ENCODE results near the gene FREY1. TPM values are rescaled to one million over a fixed set of nuclear protein-coding genes. Genes with fewer than 3 reads are reported as not detected.
A peak's percentile ranks its signal among the peaks of the same experiment; 100 is the strongest.

FREY1 gene
- polyA plus RNA-seq, 3 donors: 0.37 TPM; not detected in 2

GRCh38 chr11:45910623-45911022, 3.6 kb upstream of the FREY1 start:
- no peak for TF ChIP-seq CTCF (IDR thresholded peaks at IDR 0.05)
- H3K27ac ChIP-seq (ENCODE audit: low read depth in 1 of 2, low read length in 2 of 2): no peak overlapping the region
- H3K9ac ChIP-seq (ENCODE audit: insufficient read depth, low read length, poor library complexity, severe bottlenecking): no peak overlapping the region
- H3K4me3 ChIP-seq (replicated peaks in 1 of 3; ENCODE audit: low read depth in 2 of 3, low read length in 3 of 3): no peak overlapping the region
- H3K36me3 Mint-ChIP-seq: peaks cover 55 to 65% of the 10 kb centered on the region in 2 donors
- H3K4me1 ChIP-seq (ENCODE audit: control insufficient read depth in 1 of 2, insufficient read depth in 2 of 2, low read length in 2 of 2): no peaks in the 10 kb centered on the region
- H3K4me1 Mint-ChIP-seq: peaks cover 6% of the 10 kb centered on the region
- peaks cover 0 to 8% (median 0%) of the 10 kb centered on the region in 3 donors for H3K27me3 Mint-ChIP-seq (ENCODE audit: low read depth in 3 of 3)
- H3K27me3 ChIP-seq (ENCODE audit: control insufficient read depth in 2 of 2, insufficient read depth in 2 of 2, low read length in 2 of 2): no peaks in the 10 kb centered on the region
- no peaks in the 10 kb centered on the region for H3K9me3 ChIP-seq (replicated peaks in 1 of 2; ENCODE audit: control insufficient read depth in 1 of 2, insufficient read depth in 1 of 2, low read length in 2 of 2)
- H3K79me2 ChIP-seq (ENCODE audit: insufficient read depth, low read length): peaks cover 10% of the 10 kb centered on the region
- no peak overlapping the region for H3K4me3 Mint-ChIP-seq
- no peak overlapping the region for H2AFZ ChIP-seq (ENCODE audit: insufficient read depth, low read depth, low read length, poor library complexity, severe bottlenecking)
- H4K20me1 ChIP-seq (ENCODE audit: insufficient read depth, low read length): peaks cover 44% of the 10 kb centered on the region
- intact Hi-C loops (cut with micrococcal nuclease): loop anchor here in 1 of 2 donors (10.0 kb wide), 1 partner anchor 704 kb away; the partner anchor contains the start of genes ATG13 and HARBI1
- no peak overlapping the region for H3K4me2 ChIP-seq (replicated peaks; ENCODE audit: extremely low read depth, low read length, poor library complexity, severe bottlenecking)
- peaks cover 0 to 2% (median 0%) of the 10 kb centered on the region in 7 donors for H3K9me3 Mint-ChIP-seq
- WGBS (ENCODE audit: insufficient coverage): 100% methylated on average over 9 of the region's 9 CpGs
- DNase-seq: no peak
- peaks cover 59 to 68% of the 10 kb centered on the region in 2 donors for H3K36me3 ChIP-seq (replicated peaks in 1 of 2; ENCODE audit: control insufficient read depth in 1 of 2, insufficient read depth in 2 of 2, low read length in 2 of 2)
- H3K27ac Mint-ChIP-seq: peak overlapping the region in 1 of 7 donors; percentile 26

- intact Hi-C loops (cut with micrococcal nuclease): loop anchor here in 1 of 2 donors (10.0 kb wide), 1 partner anchor 705 kb away; the partner anchor contains the start of genes ATG13 and HARBI1
- peaks cover 3% of the 10 kb centered on the region for H3K4me1 Mint-ChIP-seq
- WGBS (ENCODE audit: insufficient coverage): 92% methylated on average over 21 of the region's 32 CpGs
- Histone ChIP-seq H3K27me3 (ENCODE audit: control insufficient read depth in 2 of 2, insufficient read depth in 2 of 2, low read length in 2 of 2) (no peaks in the 10 kb centered on the region), H3K36me3 (replicated peaks in 1 of 2; ENCODE audit: control insufficient read depth in 1 of 2, insufficient read depth in 2 of 2, low read length in 2 of 2) (peaks cover 51 to 60% of the 10 kb centered on the region in 2 donors), H3K9me3 (replicated peaks in 1 of 2; ENCODE audit: control insufficient read depth in 1 of 2, insufficient read depth in 1 of 2, low read length in 2 of 2) (no peaks in the 10 kb centered on the region), H3K27ac (ENCODE audit: low read depth in 1 of 2, low read length in 2 of 2) (no peak overlapping the region), H2AFZ (ENCODE audit: insufficient read depth, low read depth, low read length, poor library complexity, severe bottlenecking) (no peak overlapping the region), H3K9ac (ENCODE audit: insufficient read depth, low read length, poor library complexity, severe bottlenecking) (no peak overlapping the region), H3K4me2 (replicated peaks; ENCODE audit: extremely low read depth, low read length, poor library complexity, severe bottlenecking) (no peak overlapping the region), H3K79me2 (ENCODE audit: insufficient read depth, low read length) (peaks cover 2% of the 10 kb centered on the region), H3K4me3 (replicated peaks in 1 of 3; ENCODE audit: low read depth in 2 of 3, low read length in 3 of 3) (no peak overlapping the region), H4K20me1 (ENCODE audit: insufficient read depth, low read length) (peaks cover 37% of the 10 kb centered on the region), H3K4me1 (ENCODE audit: control insufficient read depth in 1 of 2, insufficient read depth in 2 of 2, low read length in 2 of 2) (no peaks in the 10 kb centered on the region)
- no peak for TF ChIP-seq CTCF (IDR thresholded peaks at IDR 0.05)
- DNase-seq: no peak
- H3K27me3 Mint-ChIP-seq (ENCODE audit: low read depth in 3 of 3): peaks cover 0 to 13% (median 0%) of the 10 kb centered on the region in 3 donors
- H3K9me3 Mint-ChIP-seq: peaks cover 0 to 2% (median 0%) of the 10 kb centered on the region in 7 donors
- no peak overlapping the region for H3K27ac Mint-ChIP-seq
- peaks cover 49 to 57% of the 10 kb centered on the region in 2 donors for H3K36me3 Mint-ChIP-seq
- no peak overlapping the region for H3K4me3 Mint-ChIP-seq
Measured at GRCh38 chr11:45909594-45910475, 2.8 kb upstream of the FREY1 start.
